Transverse colon (tissue), 4 donors: ENCODE results near the gene CCDC88B. TPM values are rescaled to one million over a fixed set of nuclear protein-coding genes. Genes with fewer than 3 reads are reported as not detected.
"Not testable (repeated sequence)": the region's sequence is repeated elsewhere in the genome, so short reads cannot be mapped to it uniquely, and the experiment has no call there.

Experiments used
- DNase-seq: peaks from one replicate; pipeline ENCODE4 v3.0.0-alpha.2; 2019
- H3K27ac ChIP-seq, 4 donors: fragments of 200-600 bp; sonication (generic); 2 replicates each; pipeline ENCODE4 v1.5.1; 2016 to 2018; ENCODE audit warnings: inconsistent platforms in 4 of 4
- H3K27me3 ChIP-seq: fragments of 200-600 bp; sonication (generic); 2 replicates; pipeline ENCODE4 v1.5.1; 2017; ENCODE audit warnings: inconsistent platforms
- H3K36me3 ChIP-seq, 4 donors: fragments of 200-600 bp; sonication (generic); 2 replicates each; pipeline ENCODE4 v1.5.1; 2017 to 2019; ENCODE audit warnings: inconsistent platforms in 4 of 4
- H3K4me1 ChIP-seq, 4 donors: fragments of 200-600 bp; sonication (generic); 2 replicates each; pipeline ENCODE4 v1.5.1; 2017 to 2020; ENCODE audit warnings: inconsistent platforms in 4 of 4
- H3K4me3 ChIP-seq, 4 donors: fragments of 200-600 bp; sonication (generic); 1 replicate in 1 of 4; 2 replicates in 3 of 4; pipeline versions ENCODE4 v1.5.1 to v1.6.1; 2017 to 2019; ENCODE audit warnings: inconsistent platforms in 4 of 4
- H3K9me3 ChIP-seq, 2 donors: fragments of 200-600 bp; sonication (generic); 2 replicates each; pipeline ENCODE4 v1.5.1; 2017 to 2019; ENCODE audit warnings: inconsistent platforms in 2 of 2
- EP300 ChIP-seq: sonication (generic); formaldehyde crosslinking; IDR thresholded peaks from one replicate; pipeline ENCODE4 v1.6.1; 2017; ENCODE audit warnings: antibody characterized with exemption, low read depth
- POLR2A ChIP-seq: fragments of 450-650 bp; IDR thresholded peaks from one replicate; pipeline ENCODE4 v1.6.1; 2016; ENCODE audit warnings: antibody characterized with exemption, mild to moderate bottlenecking, moderate library complexity
- POLR2AphosphoS5 ChIP-seq, 3 donors: sonication (generic); formaldehyde crosslinking; IDR thresholded peaks; one replicate each; pipeline ENCODE4 v1.6.1; 2016; ENCODE audit warnings: antibody characterized with exemption in 3 of 3
- WGBS, 2 donors: methylation state at CpG; one replicate each; pipeline ENCODE4 v1.1.5; 2018; ENCODE audit warnings: low coverage in 1 of 2; 5-methylcytosine and 5-hydroxymethylcytosine counted together
- in situ Hi-C, 4 donors: fragments of 200-750 bp; cut with MboI; loops; one replicate each; pipeline versions ENCODE4 v1.15.0 to v1.15.1; 2017; ENCODE audit warnings: low sequenced_read_pairs in 3 of 4, low pct_ligation_motif_present in 1 of 4, low pct_unique_long_range_greater_than_20kb in 1 of 4
- intact Hi-C: fragments of 100-400 bp; cut with DNase I; formaldehyde crosslinking; loops from one replicate; pipeline ENCODE4 v1.15.1; 2023; ENCODE audit warnings: low total_unique reads
- total RNA-seq, 4 donors: library from RNA; depleted of rRNA; stranded (reverse); fragments of >200 nt; gene quantifications; one replicate each; pipeline ENCODE4 v1.1.0, GENCODE V29; 2016
- TF ChIP-seq, protein P1 (sequence below), 5 experiments: fragments of 200-600 bp in 3 of 5; fragments of 450-650 bp in 2 of 5; sonication (generic) in 3 of 5; IDR thresholded peaks; 1 replicate in 2 of 5; 2 replicates in 3 of 5; pipeline ENCODE4 v1.5.1; 2016 to 2017; ENCODE audit warnings: antibody characterized with exemption in 5 of 5, inconsistent platforms in 3 of 5, mild to moderate bottlenecking in 2 of 5, moderate library complexity in 1 of 5

Gene CCDC88B
- total RNA-seq, 4 donors from 2014 or later, result 24.8 to 203 (median 47.1) TPM

DNA sequence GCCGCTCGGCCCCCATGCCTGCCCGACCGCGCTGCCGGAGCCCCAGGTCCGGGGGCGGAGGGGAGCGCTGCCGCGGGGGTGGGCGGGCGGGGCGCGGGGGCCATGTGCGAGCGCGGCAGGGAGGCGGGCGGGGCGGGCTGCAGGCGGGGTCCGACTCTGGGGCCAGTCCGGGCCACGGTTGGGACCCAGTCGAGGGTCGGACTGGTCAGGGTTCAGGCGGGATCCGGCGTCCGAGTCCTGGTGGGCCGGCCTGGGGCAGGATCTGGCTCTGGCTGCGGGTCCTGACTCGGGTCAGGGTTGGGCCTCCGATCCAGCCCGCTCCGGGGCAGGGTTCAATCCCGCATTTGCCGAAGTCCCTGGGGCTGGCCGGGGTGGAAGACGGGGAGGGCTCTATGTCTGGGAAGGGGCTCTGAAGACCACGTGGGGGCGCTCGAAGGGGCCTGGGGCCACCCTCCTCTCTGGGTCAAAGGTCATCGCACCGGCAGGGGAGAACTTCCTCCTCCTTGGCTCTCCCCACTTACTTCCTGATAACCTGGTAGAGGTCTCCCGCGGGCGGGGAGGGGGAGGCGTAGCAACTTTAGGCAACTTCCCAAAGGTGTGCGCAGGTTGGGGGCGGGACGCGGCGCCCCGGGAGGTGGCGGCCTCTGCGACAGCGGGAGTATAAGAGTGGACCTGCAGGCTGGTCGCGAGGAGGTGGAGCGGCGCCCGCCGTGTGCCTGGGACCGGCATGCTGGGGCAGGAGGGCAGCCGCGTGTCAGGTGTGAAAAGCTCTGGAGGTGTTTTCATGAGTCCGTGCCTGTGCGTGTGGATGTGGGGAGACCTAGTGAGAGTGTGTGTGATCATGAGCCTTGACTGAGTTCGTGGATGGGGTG is 34.1 kb upstream of the CCDC88B start:
- Histone ChIP-seq H3K9me3 (no peaks in the 10 kb centered on the region), H3K4me3 (peak overlapping the region; percentile 56 to 92 (median 73)), H3K27ac (peak overlapping the region; percentile 90 to 99 (median 98)), H3K27me3 (peaks cover 7% of the 10 kb centered on the region), H3K36me3 (no peaks in the 10 kb centered on the region), H3K4me1 (peaks cover 4 to 31% (median 26%) of the 10 kb centered on the region in 4 donors)
- TF ChIP-seq EP300 (no peak), POLR2A (peak; percentile 74), POLR2AphosphoS5 (IDR thresholded peaks at IDR 0.05) (peak; percentile 17 to 56 (median 25))
- TF ChIP-seq, protein P1, sequence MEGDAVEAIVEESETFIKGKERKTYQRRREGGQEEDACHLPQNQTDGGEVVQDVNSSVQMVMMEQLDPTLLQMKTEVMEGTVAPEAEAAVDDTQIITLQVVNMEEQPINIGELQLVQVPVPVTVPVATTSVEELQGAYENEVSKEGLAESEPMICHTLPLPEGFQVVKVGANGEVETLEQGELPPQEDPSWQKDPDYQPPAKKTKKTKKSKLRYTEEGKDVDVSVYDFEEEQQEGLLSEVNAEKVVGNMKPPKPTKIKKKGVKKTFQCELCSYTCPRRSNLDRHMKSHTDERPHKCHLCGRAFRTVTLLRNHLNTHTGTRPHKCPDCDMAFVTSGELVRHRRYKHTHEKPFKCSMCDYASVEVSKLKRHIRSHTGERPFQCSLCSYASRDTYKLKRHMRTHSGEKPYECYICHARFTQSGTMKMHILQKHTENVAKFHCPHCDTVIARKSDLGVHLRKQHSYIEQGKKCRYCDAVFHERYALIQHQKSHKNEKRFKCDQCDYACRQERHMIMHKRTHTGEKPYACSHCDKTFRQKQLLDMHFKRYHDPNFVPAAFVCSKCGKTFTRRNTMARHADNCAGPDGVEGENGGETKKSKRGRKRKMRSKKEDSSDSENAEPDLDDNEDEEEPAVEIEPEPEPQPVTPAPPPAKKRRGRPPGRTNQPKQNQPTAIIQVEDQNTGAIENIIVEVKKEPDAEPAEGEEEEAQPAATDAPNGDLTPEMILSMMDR (IDR thresholded peaks at IDR 0.05), result peak in 2 of 5 experiments; percentile 10 to 15
- WGBS, 2 donors, result 1 to 3% methylated on average over 11 to 18 of the region's 71 CpGs
- intact Hi-C loops, result no loop called here
- DNase-seq, result peak; percentile 89
- in situ Hi-C loops, result no loop called here

DNA sequence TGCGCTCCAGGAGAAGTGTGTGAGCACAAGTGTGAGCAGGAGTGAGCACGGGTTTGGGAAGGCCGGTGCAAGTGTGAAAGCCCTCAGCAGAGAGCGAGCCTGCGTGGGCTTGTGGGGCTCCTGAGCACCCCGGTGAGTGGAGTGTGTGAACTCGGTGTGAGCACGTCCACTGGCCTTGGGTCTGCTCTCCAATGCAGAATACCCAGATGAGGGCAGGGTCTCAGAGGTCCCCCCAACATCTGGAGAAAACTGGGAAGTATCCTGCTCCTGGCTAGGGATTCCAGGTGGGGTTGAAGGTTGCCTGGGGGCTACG is 33.5 kb upstream of the CCDC88B start:
- Histone ChIP-seq H3K4me1 (peaks cover 4 to 29% (median 25%) of the 10 kb centered on the region in 4 donors), H3K36me3 (no peaks in the 10 kb centered on the region), H3K4me3 (peak overlapping the region; percentile 56 to 92 (median 73)), H3K27ac (peak overlapping the region; percentile 90 to 99 (median 98)), H3K27me3 (peaks cover 6% of the 10 kb centered on the region), H3K9me3 (no peaks in the 10 kb centered on the region)
- in situ Hi-C loops, result no loop called here
- WGBS, 2 donors, result 18% methylated on average over 6 of the region's 9 CpGs; no CpG with 5 or more reads in 1 of the 2 donors
- intact Hi-C loops, result no loop called here
- TF ChIP-seq, protein P1 (IDR thresholded peaks at IDR 0.05), result no peak
- no peak for TF ChIP-seq POLR2AphosphoS5 (IDR thresholded peaks at IDR 0.05)
- no peak for TF ChIP-seq POLR2A
- TF ChIP-seq EP300, result no peak
- DNase-seq, result no peak

DNA sequence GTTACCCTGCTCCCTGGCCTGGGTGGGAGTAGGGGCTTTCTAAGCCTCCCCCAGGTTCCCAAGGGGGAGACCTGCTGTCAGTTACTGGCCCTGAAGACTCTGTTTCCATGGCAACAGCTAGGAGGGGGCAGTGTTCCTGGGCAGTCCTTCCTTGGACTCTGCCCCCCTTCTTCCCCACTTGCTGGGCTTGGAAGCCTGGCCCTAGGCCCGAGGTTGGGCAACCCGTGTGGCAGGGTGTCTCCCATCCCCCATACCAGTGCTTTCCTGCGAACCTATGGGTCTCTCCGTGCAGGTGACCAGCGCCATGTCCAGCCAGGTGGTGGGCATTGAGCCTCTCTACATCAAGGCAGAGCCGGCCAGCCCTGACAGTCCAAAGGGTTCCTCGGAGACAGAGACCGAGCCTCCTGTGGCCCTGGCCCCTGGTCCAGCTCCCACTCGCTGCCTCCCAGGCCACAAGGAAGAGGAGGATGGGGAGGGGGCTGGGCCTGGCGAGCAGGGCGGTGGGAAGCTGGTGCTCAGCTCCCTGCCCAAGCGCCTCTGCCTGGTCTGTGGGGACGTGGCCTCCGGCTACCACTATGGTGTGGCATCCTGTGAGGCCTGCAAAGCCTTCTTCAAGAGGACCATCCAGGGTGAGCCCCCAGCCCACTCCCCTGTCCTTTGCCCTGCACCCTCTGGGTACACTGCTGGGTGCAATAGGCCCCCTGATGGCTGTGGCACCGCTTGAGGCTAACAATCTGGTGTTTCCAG is 33.0 kb upstream of the CCDC88B start:
- Histone ChIP-seq H3K36me3 (no peaks in the 10 kb centered on the region), H3K27ac (peak overlapping the region; percentile 90 to 99 (median 98)), H3K4me3 (peak overlapping the region in 3 of 4 donors; percentile 56 to 81 (median 65)), H3K27me3 (peaks cover 1% of the 10 kb centered on the region), H3K9me3 (no peaks in the 10 kb centered on the region), H3K4me1 (peaks cover 4 to 29% (median 25%) of the 10 kb centered on the region in 4 donors)
- in situ Hi-C loops (no loop called here), intact Hi-C loops (no loop called here)
- no peak for TF ChIP-seq POLR2A
- TF ChIP-seq, protein P1 (IDR thresholded peaks at IDR 0.05), result no peak
- TF ChIP-seq EP300, result no peak
- no peak for TF ChIP-seq POLR2AphosphoS5 (IDR thresholded peaks at IDR 0.05)
- DNase-seq, result peak; percentile 65
- WGBS, 2 donors, result 61% methylated on average over 7 of the region's 15 CpGs; no CpG with 5 or more reads in 1 of the 2 donors

DNA sequence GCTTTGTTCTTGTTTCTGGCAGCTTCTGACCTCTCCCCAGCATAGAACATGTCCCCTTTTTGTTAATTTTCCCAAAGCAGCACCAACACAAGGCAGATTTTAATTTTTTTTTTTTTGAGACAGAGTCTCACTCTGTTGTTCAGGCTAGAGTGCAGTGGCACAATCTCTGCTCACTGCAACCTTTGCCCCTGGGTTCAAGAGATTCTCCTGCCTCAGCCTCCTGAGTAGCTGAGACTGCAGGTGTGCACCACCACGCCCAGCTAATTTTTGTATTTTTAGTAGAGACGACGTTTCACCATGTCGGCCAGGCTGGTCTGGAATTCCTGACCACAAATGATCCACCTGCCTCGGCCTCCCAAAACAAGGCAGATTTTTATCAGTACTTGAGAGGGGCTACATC is 32.2 kb upstream of the CCDC88B start:
- DNase-seq, H3K9me3 ChIP-seq, H3K36me3 ChIP-seq, H3K27me3 ChIP-seq, in situ Hi-C loops, intact Hi-C loops: not testable (repeated sequence)
- Histone ChIP-seq H3K4me3 (peak overlapping the region in 1 of 4 donors; percentile 65), H3K27ac (peak overlapping the region in 3 of 4 donors; percentile 90 to 99 (median 96)), H3K4me1 (peaks cover 4 to 35% (median 25%) of the 10 kb centered on the region in 4 donors)
- WGBS, 2 donors, result 59% methylated on average over 5 of the region's 5 CpGs; no CpG with 5 or more reads in 1 of the 2 donors
